NCI-H82 (cell line): ENCODE measurements around the gene GPR17.

Source experiments
- DNase-seq: peaks from one replicate; lab custom pipeline; 2025; lab: John Stamatoyannopoulos, UW

The GPR17 gene

GRCh38 chr2:127671557-127672302 is 25.8 kb downstream of the GPR17 start:
- no peak for DNase-seq

- no peak for DNase-seq
Observed at GRCh38 chr2:127672341-127673224, 26.6 kb downstream of the GPR17 start.

- DNase-seq, result no peak
Observed at GRCh38 chr2:127673291-127674069, 27.5 kb downstream of the GPR17 start.

GRCh38 chr2:127674241-127675209 is 28.6 kb downstream of the GPR17 start:
- peak; percentile 42 for DNase-seq

GRCh38 chr2:127675331-127676261 is 29.6 kb downstream of the GPR17 start, which contains the start of gene LIMS2:
Gene LIMS2 (minus strand): TSS chr2:127675530. CDS start chr2:127675024, 506 bp downstream.
- DNase-seq, result peak; percentile 40

- DNase-seq, result peak; percentile 27
Observed at GRCh38 chr2:127676906-127677305, 31.0 kb downstream of the GPR17 start.

GRCh38 chr2:127678531-127678930 is 32.6 kb downstream of the GPR17 start:
- DNase-seq, result no peak

- no peak for DNase-seq
Observed at GRCh38 chr2:127678991-127679390, 33.0 kb downstream of the GPR17 start.

- no peak for DNase-seq
Observed at GRCh38 chr2:127679680-127680361, 33.9 kb downstream of the GPR17 start.

- DNase-seq, result no peak
Observed at GRCh38 chr2:127680706-127681287, 34.8 kb downstream of the GPR17 start.

- DNase-seq, result no peak
Observed at GRCh38 chr2:127681288-127681804, 35.4 kb downstream of the GPR17 start.

GRCh38 chr2:127681976-127682857 is 36.3 kb downstream of the GPR17 start:
- no peak for DNase-seq

- DNase-seq, result no peak
Observed at GRCh38 chr2:127683056-127683455, 37.1 kb downstream of the GPR17 start.

- DNase-seq, result peak; percentile 41
Observed at GRCh38 chr2:127683757-127684156, 37.8 kb downstream of the GPR17 start.

GRCh38 chr2:127685410-127686080 is 39.6 kb downstream of the GPR17 start:
- peak; percentile 76 for DNase-seq

GRCh38 chr2:127688405-127688804 is 42.5 kb downstream of the GPR17 start:
- DNase-seq, result no peak

- no peak for DNase-seq
Observed at GRCh38 chr2:127690696-127691095, 44.7 kb downstream of the GPR17 start.
